T-cell (primary cell): ENCODE data around the gene FAM184A. TPM values are rescaled to one million over a fixed set of nuclear protein-coding genes. Genes with fewer than 3 reads are reported as not detected.

ENCODE experiments used
- ATAC-seq, 4 experiments: fragments of 200-7000 bp in 3 of 4; fragments of 150-1000 bp in 1 of 4; cut with Tn5 transposase; replicated peaks in 1 of 4; 1 replicate in 3 of 4; 2 replicates in 1 of 4; pipeline ENCODE4 v1.10.0; 2021; ENCODE audit warnings: moderate library complexity in 3 of 4, mild to moderate bottlenecking in 2 of 4, moderate number of reproducible peaks in 1 of 4
- CTCF ChIA-PET, 2 donors: fragments of 300-600 bp; sonication (Branson Sonifier 250); formaldehyde crosslinking; loops; one replicate each; lab custom pipeline; 2022; ENCODE audit warnings: antibody characterized with exemption in 2 of 2; lab: Charles Lee
- POLR2A ChIA-PET, 2 donors: fragments of 300-600 bp; sonication (Branson Sonifier 250); formaldehyde crosslinking; loops; one replicate each; lab custom pipeline; 2022; ENCODE audit warnings: antibody characterized with exemption in 2 of 2; lab: Charles Lee
- DNase-seq, 35 experiments: peaks; one replicate each; pipeline versions ENCODE4 v3.0.0 to v3.0.0-alpha.2; 2013 to 2023
- H3K27ac ChIP-seq: one replicate; pipeline ENCODE4 v1.5.1; 2013; ENCODE audit warnings: low read length
- H3K27me3 ChIP-seq, 2 experiments: replicated peaks in 1 of 2; 1 replicate in 1 of 2; 2 replicates in 1 of 2; pipeline versions ENCODE4 v1.6.1 to v1.7.0; 2013; ENCODE audit warnings: low read length in 1 of 2, mixed read lengths in 1 of 2; ENCODE audit not compliant: control insufficient read depth in 2 of 2, insufficient read depth in 2 of 2; ENCODE audit errors: extremely low read depth in 1 of 2
- H3K36me3 ChIP-seq, 2 donors: 1 replicate in 1 of 2; 2 replicates in 1 of 2; pipeline versions ENCODE4 v1.6.1 to v1.7.0; 2013; ENCODE audit warnings: low read length in 1 of 2; ENCODE audit not compliant: control insufficient read depth in 2 of 2, insufficient read depth in 1 of 2; ENCODE audit errors: extremely low read depth in 1 of 2
- H3K4me1 ChIP-seq, 2 experiments: 1 replicate in 1 of 2; 2 replicates in 1 of 2; pipeline versions ENCODE4 v1.6.1 to v1.7.0; 2013; ENCODE audit warnings: low read length in 2 of 2, mixed read lengths in 1 of 2; ENCODE audit not compliant: insufficient read depth in 2 of 2, control insufficient read depth in 1 of 2; ENCODE audit errors: extremely low read depth in 1 of 2
- H3K4me3 ChIP-seq, 2 donors: 1 replicate in 1 of 2; 2 replicates in 1 of 2; pipeline versions ENCODE4 v1.5.1 to v1.7.0; 2013; ENCODE audit warnings: mild to moderate bottlenecking in 2 of 2, low read length in 1 of 2, moderate library complexity in 1 of 2; ENCODE audit not compliant: control insufficient read depth in 1 of 2; ENCODE audit errors: extremely low read depth in 1 of 2
- H3K9me3 ChIP-seq: 2 replicates; pipeline ENCODE4 v1.7.0; 2013
- H3K27ac Mint-ChIP-seq, 2 donors: one replicate each; pipeline ENCODE4 v1.8.0; 2020 to 2021; ENCODE audit warnings: mild to moderate bottlenecking in 2 of 2, mixed read lengths in 2 of 2
- H3K27me3 Mint-ChIP-seq, 2 donors: one replicate each; pipeline ENCODE4 v1.8.0; 2021 to 2022; ENCODE audit warnings: mixed read lengths in 2 of 2
- H3K36me3 Mint-ChIP-seq: one replicate; pipeline ENCODE4 v1.8.0; 2021; ENCODE audit warnings: mixed read lengths
- H3K4me1 Mint-ChIP-seq, 3 donors: one replicate each; pipeline ENCODE4 v1.8.0; 2020 to 2022; ENCODE audit warnings: mixed read lengths in 3 of 3, mild to moderate bottlenecking in 1 of 3
- H3K4me3 Mint-ChIP-seq, 3 donors: one replicate each; pipeline ENCODE4 v1.8.0; 2020 to 2022; ENCODE audit warnings: mild to moderate bottlenecking in 3 of 3, mixed read lengths in 3 of 3, moderate library complexity in 3 of 3
- H3K9me3 Mint-ChIP-seq, 3 donors: one replicate each; pipeline ENCODE4 v1.8.0; 2020 to 2022; ENCODE audit warnings: mixed read lengths in 3 of 3
- WGBS: methylation state at CpG from one replicate; pipeline ENCODE4 v1.1.5; 2013; ENCODE audit warnings: missing lambda C conversion rate; ENCODE audit not compliant: insufficient coverage; 5-methylcytosine and 5-hydroxymethylcytosine counted together
- total RNA-seq, 35 experiments: library from RNA in 6 of 35; stranded (reverse) in 6 of 35; fragments of 120-200 nt in 1 of 35; gene quantifications; one replicate each; pipeline versions ENCODE4 v1.2.1 to v1.2.4 and lab custom pipeline; 2013 to 2026

Gene FAM184A, protein sequence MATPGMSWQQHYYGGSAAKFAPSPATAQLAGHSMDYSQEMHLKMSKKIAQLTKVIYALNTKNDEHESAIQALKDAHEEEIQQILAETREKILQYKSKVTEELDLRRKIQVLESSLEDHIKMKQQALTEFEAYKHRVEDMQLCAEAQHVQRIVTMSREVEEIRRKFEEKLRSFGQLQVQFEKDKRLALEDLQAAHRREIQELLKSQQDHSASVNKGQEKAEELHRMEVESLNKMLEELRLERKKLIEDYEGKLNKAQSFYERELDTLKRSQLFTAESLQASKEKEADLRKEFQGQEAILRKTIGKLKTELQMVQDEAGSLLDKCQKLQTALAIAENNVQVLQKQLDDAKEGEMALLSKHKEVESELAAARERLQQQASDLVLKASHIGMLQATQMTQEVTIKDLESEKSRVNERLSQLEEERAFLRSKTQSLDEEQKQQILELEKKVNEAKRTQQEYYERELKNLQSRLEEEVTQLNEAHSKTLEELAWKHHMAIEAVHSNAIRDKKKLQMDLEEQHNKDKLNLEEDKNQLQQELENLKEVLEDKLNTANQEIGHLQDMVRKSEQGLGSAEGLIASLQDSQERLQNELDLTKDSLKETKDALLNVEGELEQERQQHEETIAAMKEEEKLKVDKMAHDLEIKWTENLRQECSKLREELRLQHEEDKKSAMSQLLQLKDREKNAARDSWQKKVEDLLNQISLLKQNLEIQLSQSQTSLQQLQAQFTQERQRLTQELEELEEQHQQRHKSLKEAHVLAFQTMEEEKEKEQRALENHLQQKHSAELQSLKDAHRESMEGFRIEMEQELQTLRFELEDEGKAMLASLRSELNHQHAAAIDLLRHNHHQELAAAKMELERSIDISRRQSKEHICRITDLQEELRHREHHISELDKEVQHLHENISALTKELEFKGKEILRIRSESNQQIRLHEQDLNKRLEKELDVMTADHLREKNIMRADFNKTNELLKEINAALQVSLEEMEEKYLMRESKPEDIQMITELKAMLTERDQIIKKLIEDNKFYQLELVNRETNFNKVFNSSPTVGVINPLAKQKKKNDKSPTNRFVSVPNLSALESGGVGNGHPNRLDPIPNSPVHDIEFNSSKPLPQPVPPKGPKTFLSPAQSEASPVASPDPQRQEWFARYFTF
- total RNA-seq: 1 to 10 TPM; 3.6 to 6.4 (median 5.1) TPM
- 4.6 TPM for total RNA-seq (2013)
- total RNA-seq (lab: John Stamatoyannopoulos, UW): 5.1 to 33.8 (median 13.1) reads per million in 29 experiments

DNA sequence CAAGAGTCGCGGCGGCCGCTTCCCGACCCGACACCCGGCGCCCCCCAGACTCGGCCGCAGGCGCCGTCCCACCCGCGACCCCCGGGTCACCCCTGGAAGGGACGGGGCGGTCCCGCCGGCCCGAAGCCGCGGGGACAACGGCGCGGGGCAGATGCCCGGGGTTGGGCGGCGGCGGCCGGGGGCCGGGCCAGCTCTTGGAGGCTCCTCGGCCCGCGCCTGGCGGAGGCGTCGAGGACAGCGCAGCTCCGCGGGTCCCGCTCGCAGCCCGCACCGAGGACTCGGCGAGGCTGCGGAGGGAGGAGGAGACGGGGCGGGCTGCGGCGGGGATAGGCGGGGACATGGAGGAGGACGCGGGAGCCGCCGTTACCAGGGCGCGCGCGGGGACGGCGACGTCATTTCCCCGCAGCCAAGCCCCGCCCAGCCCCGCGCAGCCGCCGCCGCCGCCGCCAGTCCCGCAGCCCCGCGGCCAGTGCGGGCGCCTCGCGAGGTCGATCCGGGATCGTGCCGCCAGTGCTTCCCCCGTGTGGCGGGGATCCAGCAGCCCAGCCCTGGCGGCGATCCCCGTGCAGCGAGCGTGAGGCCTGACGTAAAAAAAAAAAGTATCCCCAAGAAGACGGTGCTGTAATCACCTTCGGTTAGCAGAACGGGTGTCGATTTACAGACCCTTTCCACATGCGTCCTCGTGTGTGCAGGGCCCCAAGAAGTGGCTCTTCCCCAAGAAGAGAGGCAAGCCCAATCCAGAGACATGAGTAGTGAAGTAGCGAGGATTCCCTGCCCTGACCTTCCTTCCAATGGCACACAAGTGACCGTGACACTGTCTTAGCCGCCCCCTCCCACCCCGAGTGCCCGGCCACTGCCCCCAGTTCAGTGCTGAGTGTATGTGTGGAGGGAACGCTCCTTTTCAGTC, at the start of gene FAM184A:
FAM184A (minus strand) TSS at position 289 of the 907 bp plus-strand sequence. CDS start 365 bp downstream, outside the sequence.
- peaks cover 18 to 23% of the 10 kb centered on the region in 2 experiments for H3K4me1 ChIP-seq
- H3K4me3 ChIP-seq: peak within 1 kb of the TSS; percentile 73 to 82
- ChIA-PET CTCF (interaction anchor here (0.5 to 2.9 kb wide), 6 partner anchors 26 to 513 kb away, joined by 3 to 15 read pairs (median 4); no protein-coding TSS in a partner anchor), POLR2A (interaction anchor here (1.0 kb wide), 2 partner anchors 28 to 68 kb away, joined by 3 read pairs; no protein-coding TSS in a partner anchor)
- H3K27ac Mint-ChIP-seq: peak within 1 kb of the TSS; percentile 84 to 91
- DNase-seq: peak; percentile 38 to 85 (median 69)
- WGBS: under 1% methylated on average over 96 of the region's 103 CpGs
- H3K36me3 Mint-ChIP-seq: no peaks in the 10 kb centered on the region
- peak; percentile 69 to 79 (median 78) for ATAC-seq
- no peaks in the 10 kb centered on the region for H3K9me3 ChIP-seq
- H3K36me3 ChIP-seq: no peaks in the 10 kb centered on the region
- H3K4me3 Mint-ChIP-seq: peak within 1 kb of the TSS; percentile 68 to 91 (median 87)
- peaks cover 5 to 12% (median 10%) of the 10 kb centered on the region in 3 donors for H3K9me3 Mint-ChIP-seq
- H3K27me3 ChIP-seq: no peaks in the 10 kb centered on the region
- no peaks in the 10 kb centered on the region for H3K27me3 Mint-ChIP-seq
- peaks cover 38 to 44% (median 43%) of the 10 kb centered on the region in 3 donors for H3K4me1 Mint-ChIP-seq
- H3K27ac ChIP-seq: peak within 1 kb of the TSS; percentile 65

DNA sequence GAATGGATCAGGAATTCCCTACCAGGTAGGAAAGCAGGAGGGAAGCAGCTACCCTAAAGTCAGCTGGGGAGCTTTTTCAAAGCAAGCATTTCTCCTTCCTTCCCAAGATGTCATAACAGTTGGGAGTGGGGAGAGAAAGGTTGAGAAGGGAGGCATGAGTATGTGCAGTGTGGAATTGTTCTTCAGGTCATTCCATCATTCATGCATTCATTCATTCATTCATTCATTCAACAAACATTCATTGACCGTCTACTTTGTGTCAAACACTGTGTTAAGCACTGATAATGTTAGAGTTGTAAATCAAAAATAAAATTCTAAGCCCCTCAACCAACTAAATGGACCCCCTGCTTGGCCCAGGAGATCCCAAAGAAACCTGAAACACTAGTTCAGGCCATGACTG, 49.2 kb upstream of the FAM184A start:
- Mint-ChIP-seq H3K4me1 (peaks cover 0 to 5% (median 5%) of the 10 kb centered on the region in 3 donors), H3K4me3 (no peak overlapping the region), H3K9me3 (no peaks in the 10 kb centered on the region), H3K27ac (no peak overlapping the region), H3K27me3 (peaks cover 0 to 1% of the 10 kb centered on the region in 2 donors), H3K36me3 (no peaks in the 10 kb centered on the region)
- Histone ChIP-seq H3K27me3 (no peaks in the 10 kb centered on the region), H3K9me3 (no peaks in the 10 kb centered on the region), H3K4me3 (no peak overlapping the region), H3K4me1 (no peaks in the 10 kb centered on the region), H3K36me3 (no peaks in the 10 kb centered on the region), H3K27ac (no peak overlapping the region)
- ChIA-PET POLR2A (no interaction called here), CTCF (interaction anchor here (0.7 to 1.4 kb wide), 4 partner anchors 8 to 1684 kb away, joined by 3 to 5 read pairs (median 4); no protein-coding TSS in a partner anchor)
- DNase-seq: no peak
- no CpG with 5 or more reads among the region's 1 CpG for WGBS
- no peak for ATAC-seq

DNA sequence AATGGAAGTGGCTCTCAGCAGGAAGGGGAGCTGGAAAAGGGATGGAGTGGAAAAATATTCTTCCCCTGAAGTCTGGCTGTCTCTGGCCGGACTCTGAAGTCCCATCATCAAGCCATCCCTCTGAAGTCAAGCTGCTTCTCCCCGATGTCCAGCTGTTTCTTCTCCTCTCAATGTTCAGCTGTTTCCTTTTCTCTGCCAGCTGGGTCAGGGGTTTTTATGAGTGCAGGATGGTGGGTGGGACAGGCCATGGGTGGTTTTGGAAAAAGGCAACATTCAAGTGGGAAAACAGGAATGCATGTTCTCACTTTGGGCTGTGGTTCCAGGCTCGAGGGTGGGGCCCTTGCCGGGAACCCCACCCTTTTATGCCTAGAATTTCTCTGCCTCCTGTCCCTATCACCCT, 48.4 kb upstream of the FAM184A start:
- 0% methylated on average over 1 of the region's 4 CpGs for WGBS
- ChIA-PET POLR2A (no interaction called here), CTCF (interaction anchor here (1.2 to 1.4 kb wide), 3 partner anchors 8 to 66 kb away, joined by 4 to 5 read pairs (median 4); no protein-coding TSS in a partner anchor)
- no peak for DNase-seq
- Histone ChIP-seq H3K36me3 (no peaks in the 10 kb centered on the region), H3K4me3 (no peak overlapping the region), H3K9me3 (no peaks in the 10 kb centered on the region), H3K27me3 (no peaks in the 10 kb centered on the region), H3K27ac (no peak overlapping the region), H3K4me1 (no peaks in the 10 kb centered on the region)
- no peak for ATAC-seq
- Mint-ChIP-seq H3K27ac (no peak overlapping the region), H3K9me3 (no peaks in the 10 kb centered on the region), H3K4me1 (peaks cover 0 to 5% (median 5%) of the 10 kb centered on the region in 3 donors), H3K4me3 (no peak overlapping the region), H3K36me3 (no peaks in the 10 kb centered on the region), H3K27me3 (peaks cover 0 to 1% of the 10 kb centered on the region in 2 donors)

DNA sequence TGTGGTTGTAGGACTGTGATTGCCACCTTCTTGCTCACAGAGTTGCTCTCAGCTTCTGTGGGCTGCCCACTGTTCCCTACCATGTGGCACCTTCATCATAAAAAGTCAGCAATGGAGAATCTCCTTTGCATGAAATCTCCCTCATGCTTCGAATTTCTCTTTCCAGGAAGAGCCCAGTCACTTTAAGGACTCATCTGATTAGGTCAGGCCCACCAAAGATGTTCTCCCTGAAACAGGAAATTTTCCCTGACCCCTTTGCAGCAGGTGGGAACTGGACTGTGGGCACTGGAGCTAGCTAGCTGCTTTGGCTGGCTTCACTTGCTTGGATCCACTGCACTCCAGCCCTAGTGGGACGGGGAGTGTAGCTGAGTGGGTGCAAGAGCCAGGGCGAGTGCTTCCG, 47.7 kb upstream of the FAM184A start:
- Histone ChIP-seq H3K27me3 (no peaks in the 10 kb centered on the region), H3K4me1 (no peaks in the 10 kb centered on the region), H3K4me3 (no peak overlapping the region), H3K36me3 (no peaks in the 10 kb centered on the region), H3K9me3 (no peaks in the 10 kb centered on the region), H3K27ac (no peak overlapping the region)
- Mint-ChIP-seq H3K27ac (no peak overlapping the region), H3K4me1 (peaks cover 0 to 5% (median 5%) of the 10 kb centered on the region in 3 donors), H3K4me3 (no peak overlapping the region), H3K36me3 (no peaks in the 10 kb centered on the region), H3K27me3 (peaks cover 0 to 1% of the 10 kb centered on the region in 2 donors), H3K9me3 (no peaks in the 10 kb centered on the region)
- ChIA-PET CTCF (interaction anchor here (0.6 to 1.4 kb wide), 3 partner anchors 8 to 734 kb away, joined by 3 to 5 read pairs (median 4); no protein-coding TSS in a partner anchor), POLR2A (no interaction called here)
- ATAC-seq (no peak), DNase-seq (no peak)
- WGBS: 89% methylated on average over 4 of the region's 4 CpGs

DNA sequence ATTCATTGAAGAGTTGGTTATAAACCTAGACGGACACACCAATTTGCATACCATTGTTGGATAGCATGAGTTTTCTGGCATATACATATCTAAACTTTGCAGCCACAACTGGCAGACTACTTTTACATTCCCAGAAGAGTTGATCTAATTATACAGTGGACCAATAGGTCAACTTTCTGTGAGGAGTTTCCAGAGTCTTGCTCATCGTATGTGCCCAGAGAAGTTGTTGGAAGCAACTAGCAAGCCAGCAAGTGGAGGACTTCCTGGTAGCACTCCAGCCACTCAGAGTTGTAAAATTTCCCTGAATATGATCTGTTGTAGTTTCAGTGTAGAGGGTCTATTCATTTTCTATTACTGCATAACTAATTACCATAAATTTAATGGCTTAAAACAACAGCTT, 47.1 kb upstream of the FAM184A start:
- no peaks in the 10 kb centered on the region for H3K4me1 ChIP-seq
- H3K4me3 ChIP-seq: no peak overlapping the region
- DNase-seq (no peak), ATAC-seq (no peak)
- POLR2A ChIA-PET: interaction anchor here in 1 of 2 donors (0.6 kb wide), 1 partner anchor 18 kb away, joined by 18 read pairs; no protein-coding TSS in a partner anchor
- Mint-ChIP-seq H3K36me3 (no peaks in the 10 kb centered on the region), H3K4me1 (peaks cover 0 to 5% (median 5%) of the 10 kb centered on the region in 3 donors), H3K9me3 (no peaks in the 10 kb centered on the region), H3K4me3 (no peak overlapping the region), H3K27me3 (peaks cover 0 to 1% of the 10 kb centered on the region in 2 donors), H3K27ac (no peak overlapping the region)
- CTCF ChIA-PET: interaction anchor here (0.6 to 1.1 kb wide), 4 partner anchors 9 to 733 kb away, joined by 3 to 5 read pairs (median 4); no protein-coding TSS in a partner anchor
- no CpG with 5 or more reads among the region's 2 CpGs for WGBS
- H3K36me3 ChIP-seq: no peaks in the 10 kb centered on the region
- no peak overlapping the region for H3K27ac ChIP-seq
- no peaks in the 10 kb centered on the region for H3K9me3 ChIP-seq
- no peaks in the 10 kb centered on the region for H3K27me3 ChIP-seq
